Fibroblast of lung (primary cell): Measurements from ENCODE around the gene NOVA2.

Experiments
- CTCF ChIP-seq, 2 donors: IDR thresholded peaks in 1 of 2; conservative IDR thresholded peaks in 1 of 2; 1 replicate in 1 of 2; 2 replicates in 1 of 2; pipeline ENCODE4 v1.5.1; 2011 to 2012; ENCODE audit warnings: low read length in 2 of 2, control low read depth in 1 of 2, inconsistent platforms in 1 of 2, low read depth in 1 of 2, mild to moderate bottlenecking in 1 of 2
- EZH2 ChIP-seq: IDR thresholded peaks from 2 replicates; pipeline ENCODE4 v1.5.1; 2012; ENCODE audit warnings: low read length, control low read depth, mild to moderate bottlenecking; ENCODE audit errors: missing control alignments

GRCh38 chr19:45887200-45887710, 86.4 kb downstream of the NOVA2 start:
- no peak for TF ChIP-seq CTCF (conservative IDR thresholded peaks at IDR 0.05 in 1 of 2, IDR thresholded peaks at IDR 0.05 in 1 of 2; ENCODE audit: low read depth in 1 of 2, low read length in 2 of 2)
- no peak for TF ChIP-seq EZH2
